Upper lobe of right lung (tissue), 1 donor: ENCODE data around the gene SHROOM3. TPM values are rescaled to one million over a fixed set of nuclear protein-coding genes. Genes with fewer than 3 reads are reported as not detected.

Experiments
- ATAC-seq: fragments of 200-7000 bp; cut with Tn5 transposase; one replicate; pipeline ENCODE4 v1.9.1; 2020; ENCODE audit warnings: mild to moderate bottlenecking, moderate library complexity
- DNase-seq: peaks from one replicate; pipeline ENCODE4 v3.0.0-alpha.2; 2020
- H3K27ac ChIP-seq: fragments of 200-600 bp; one replicate; pipeline ENCODE4 v1.8.0; 2022
- H3K27me3 ChIP-seq: fragments of 200-600 bp; one replicate; pipeline ENCODE4 v1.8.0; 2022; ENCODE audit warnings: mild to moderate bottlenecking
- H3K36me3 ChIP-seq: fragments of 200-600 bp; one replicate; pipeline ENCODE4 v1.8.0; 2022
- H3K4me1 ChIP-seq: fragments of 200-600 bp; one replicate; pipeline ENCODE4 v1.8.0; 2022
- H3K4me3 ChIP-seq: fragments of 200-600 bp; one replicate; pipeline ENCODE4 v1.8.0; 2022; ENCODE audit warnings: mild to moderate bottlenecking
- H3K9me3 ChIP-seq: fragments of 200-600 bp; one replicate; pipeline ENCODE4 v1.8.0; 2022
- CTCF ChIP-seq: fragments of 200-600 bp; IDR thresholded peaks from one replicate; pipeline ENCODE4 v1.8.0; 2022; ENCODE audit warnings: antibody characterized with exemption
- intact Hi-C: fragments of 100-400 bp; cut with DNase I; formaldehyde crosslinking; loops from one replicate; pipeline ENCODE4 v1.11.0; 2022
- total RNA-seq: library from RNA; stranded (reverse); fragmentation: NEBNext Ultra II Directional; extraction: Animal tissue kit (Norgen Biotek cat#: 25700); gene quantifications from one replicate; pipeline ENCODE4 v1.2.1, GENCODE V29; 2021
- donor health status: DM: no; HTN: yes; CAD: no; lungs with severe emphysema.

Gene SHROOM3
- total RNA-seq, 1 donor from 2014 or later = 73.3 TPM

- no peak overlapping the region for H3K4me3 ChIP-seq
- DNase-seq (no peak), ATAC-seq (no peak)
- intact Hi-C loops = no loop called here
- TF ChIP-seq CTCF = no peak
- no peaks in the 10 kb centered on the region for H3K27me3 ChIP-seq
- H3K27ac ChIP-seq = peak overlapping the region; percentile 18
- no peaks in the 10 kb centered on the region for H3K9me3 ChIP-seq
- H3K36me3 ChIP-seq = no peaks in the 10 kb centered on the region
- H3K4me1 ChIP-seq = peaks cover 4% of the 10 kb centered on the region
These were observed 90.7 kb downstream of the SHROOM3 start for GRCh38 chr4:76525751-76526150.

- peak; percentile 97 for ATAC-seq
- TF ChIP-seq CTCF = no peak
- DNase-seq = no peak
- peak overlapping the region; percentile 18 for H3K27ac ChIP-seq
- H3K4me3 ChIP-seq = no peak overlapping the region
- no peaks in the 10 kb centered on the region for H3K9me3 ChIP-seq
- H3K4me1 ChIP-seq = peaks cover 4% of the 10 kb centered on the region
- no peaks in the 10 kb centered on the region for H3K36me3 ChIP-seq
- intact Hi-C loops = no loop called here
- no peaks in the 10 kb centered on the region for H3K27me3 ChIP-seq
These were observed 91.6 kb downstream of the SHROOM3 start for GRCh38 chr4:76526585-76526990.

GRCh38 chr4:76527666-76528065 lies 92.6 kb downstream of the SHROOM3 start:
- Histone ChIP-seq H3K4me3 (no peak overlapping the region), H3K36me3 (no peaks in the 10 kb centered on the region), H3K9me3 (no peaks in the 10 kb centered on the region), H3K4me1 (peaks cover 4% of the 10 kb centered on the region), H3K27ac (no peak overlapping the region), H3K27me3 (no peaks in the 10 kb centered on the region)
- intact Hi-C loops = no loop called here
- no peak for TF ChIP-seq CTCF
- no peak for ATAC-seq
- no peak for DNase-seq

GRCh38 chr4:76531597-76531996 lies 96.6 kb downstream of the SHROOM3 start:
- H3K27me3 ChIP-seq = no peaks in the 10 kb centered on the region
- H3K4me3 ChIP-seq = no peak overlapping the region
- DNase-seq (no peak), ATAC-seq (no peak)
- H3K27ac ChIP-seq = no peak overlapping the region
- intact Hi-C loops = no loop called here
- no peaks in the 10 kb centered on the region for H3K9me3 ChIP-seq
- no peaks in the 10 kb centered on the region for H3K36me3 ChIP-seq
- peaks cover 4% of the 10 kb centered on the region for H3K4me1 ChIP-seq
- TF ChIP-seq CTCF = no peak

GRCh38 chr4:76532805-76533204 lies 97.8 kb downstream of the SHROOM3 start:
- H3K9me3 ChIP-seq = no peaks in the 10 kb centered on the region
- DNase-seq (no peak), ATAC-seq (no peak)
- no peak overlapping the region for H3K27ac ChIP-seq
- H3K4me3 ChIP-seq = no peak overlapping the region
- intact Hi-C loops = no loop called here
- H3K36me3 ChIP-seq = no peaks in the 10 kb centered on the region
- no peak for TF ChIP-seq CTCF
- no peaks in the 10 kb centered on the region for H3K27me3 ChIP-seq
- H3K4me1 ChIP-seq = no peaks in the 10 kb centered on the region

- H3K27me3 ChIP-seq = no peaks in the 10 kb centered on the region
- H3K36me3 ChIP-seq = no peaks in the 10 kb centered on the region
- no peaks in the 10 kb centered on the region for H3K4me1 ChIP-seq
- H3K27ac ChIP-seq = no peak overlapping the region
- intact Hi-C loops = no loop called here
- no peaks in the 10 kb centered on the region for H3K9me3 ChIP-seq
- TF ChIP-seq CTCF = no peak
- H3K4me3 ChIP-seq = no peak overlapping the region
- ATAC-seq (no peak), DNase-seq (no peak)
These were observed 98.3 kb downstream of the SHROOM3 start for GRCh38 chr4:76533314-76533713.
